Spleen (tissue), 11 donors: Measurements from ENCODE around the gene NUBP2. TPM values are rescaled to one million over a fixed set of nuclear protein-coding genes. Genes with fewer than 3 reads are reported as not detected.
A peak's percentile ranks its signal among the peaks of the same experiment; 100 is the strongest.
"Not testable (repeated sequence)": the region's sequence is repeated elsewhere in the genome, so short reads cannot be mapped to it uniquely, and the experiment has no call there.

Experiments used
- DNase-seq: peaks from one replicate; pipeline ENCODE4 v3.0.0-alpha.2; 2020
- H3K27ac ChIP-seq, 8 donors: fragments of 200-600 bp; sonication (generic) in 7 of 8; 1 replicate in 4 of 8; 2 replicates in 4 of 8; pipeline versions ENCODE4 v1.5.0 to v1.8.0; 2016 to 2021; ENCODE audit warnings: inconsistent platforms in 4 of 8, mild to moderate bottlenecking in 4 of 8, moderate library complexity in 1 of 8
- H3K27me3 ChIP-seq, 7 donors: fragments of 200-600 bp; sonication (generic) in 6 of 7; replicated peaks in 1 of 7; 1 replicate in 4 of 7; 2 replicates in 3 of 7; pipeline versions ENCODE4 v1.5.0 to v1.8.0; 2016 to 2021; ENCODE audit warnings: inconsistent platforms in 3 of 7, mild to moderate bottlenecking in 1 of 7
- H3K36me3 ChIP-seq, 6 donors: fragments of 200-600 bp; sonication (generic) in 5 of 6; 1 replicate in 4 of 6; 2 replicates in 2 of 6; pipeline versions ENCODE4 v1.5.0 to v1.8.0; 2016 to 2021; ENCODE audit warnings: inconsistent platforms in 2 of 6
- H3K4me1 ChIP-seq, 6 donors: fragments of 200-600 bp; sonication (generic) in 5 of 6; 1 replicate in 3 of 6; 2 replicates in 3 of 6; pipeline versions ENCODE4 v1.5.0 to v1.8.0; 2016 to 2021; ENCODE audit warnings: inconsistent platforms in 3 of 6
- H3K4me3 ChIP-seq, 8 donors: fragments of 200-600 bp; sonication (generic) in 7 of 8; 1 replicate in 4 of 8; 2 replicates in 4 of 8; pipeline versions ENCODE4 v1.5.0 to v1.8.0; 2016 to 2021; ENCODE audit warnings: inconsistent platforms in 4 of 8, mild to moderate bottlenecking in 4 of 8, moderate library complexity in 2 of 8
- H3K9me3 ChIP-seq, 8 donors: fragments of 200-600 bp; sonication (generic) in 7 of 8; 1 replicate in 4 of 8; 2 replicates in 4 of 8; pipeline versions ENCODE4 v1.5.0 to v1.8.0; 2016 to 2021; ENCODE audit warnings: inconsistent platforms in 4 of 8
- CTCF ChIP-seq, 11 experiments: fragments of 200-600 bp in 7 of 11; fragments of 450-650 bp in 4 of 11; sonication (generic) in 4 of 11; IDR thresholded peaks in 8 of 11; conservative IDR thresholded peaks in 3 of 11; 1 replicate in 7 of 11; 2 replicates in 4 of 11; pipeline versions ENCODE4 v1.4.0 to v1.8.0; 2016 to 2021; ENCODE audit warnings: antibody characterized with exemption in 11 of 11, inconsistent platforms in 4 of 11, mild to moderate bottlenecking in 1 of 11
- POLR2A ChIP-seq, 3 donors: fragments of 450-650 bp; IDR thresholded peaks; one replicate each; pipeline ENCODE4 v1.5.1; 2017; ENCODE audit warnings: antibody characterized with exemption in 3 of 3, mild to moderate bottlenecking in 1 of 3
- POLR2AphosphoS5 ChIP-seq, 3 donors: sonication (generic); formaldehyde crosslinking; IDR thresholded peaks; one replicate each; pipeline ENCODE4 v1.5.1; 2017; ENCODE audit warnings: antibody characterized with exemption in 3 of 3
- WGBS, 5 donors: extraction: QIAGEN DNeasy Blood & Tissue Kit in 3 of 5; methylation state at CpG; one replicate each; pipeline versions ENCODE4 v1.1.5 to v1.1.7; 2013 to 2018; 5-methylcytosine and 5-hydroxymethylcytosine counted together
- intact Hi-C: fragments of 100-400 bp; cut with DNase I; formaldehyde crosslinking; loops from one replicate; pipeline ENCODE4 v1.15.0; 2023; ENCODE audit warnings: low total_unique reads
- polyA plus RNA-seq, 3 donors: library from polyadenylated mRNA; stranded (reverse); fragments of 200-250 nt; gene quantifications; one replicate each; pipeline ENCODE4 v1.2.1, GENCODE V29; 2013
- total RNA-seq, 7 donors: library from RNA; depleted of rRNA in 3 of 7; stranded (reverse); fragments of >200 nt in 3 of 7; fragmentation: NEBNext Ultra II Directional in 4 of 7; extraction: Animal tissue kit (Norgen Biotek cat#: 25700) in 4 of 7; gene quantifications; one replicate each; pipeline versions ENCODE4 v1.1.0 to v1.2.1, GENCODE V29; 2016 to 2021
- donor health status: healthy with polysubstance abuse.
- donor health status: DM: no; HTN: no; CAD: no; lungs with moderate emphysema.
- donor health status: DM: no; HTN: no; CAD: no.
- donor health status: Bipolar disorder and iron deficiency.
- donor health status: healthy.
- donor health status: DM: no; HTN: no; CAD: no.
- donor health status: DM: yes; HTN: yes; CAD: no.

Gene NUBP2
- total and polyA plus RNA-seq, 10 donors, result 37.5 to 103 (median 57.3) TPM

- Histone ChIP-seq H3K9me3 (peaks cover 0 to 34% (median 28%) of the 10 kb centered on the region in 8 donors), H3K4me1 (no peaks in the 10 kb centered on the region), H3K36me3 (peaks cover 0 to 28% (median 21%) of the 10 kb centered on the region in 6 donors), H3K4me3 (no peak overlapping the region), H3K27me3 (no peaks in the 10 kb centered on the region), H3K27ac (no peak overlapping the region)
- intact Hi-C loops, result no loop called here
- WGBS, 5 donors, result 85 to 92% (median 88%) methylated on average over 19 to 32 of the region's 32 CpGs
- TF ChIP-seq POLR2AphosphoS5 (IDR thresholded peaks at IDR 0.05) (peak in 1 of 3 donors; percentile 11), POLR2A (IDR thresholded peaks at IDR 0.05) (no peak)
- DNase-seq, result peak; percentile 52
These were observed 12.3 kb downstream of the NUBP2 start for GRCh38 chr16:1794908-1795666.

GRCh38 chr16:1799263-1799662 lies 16.5 kb downstream of the NUBP2 start:
- H3K4me3 ChIP-seq, intact Hi-C loops, H3K36me3 ChIP-seq, H3K27ac ChIP-seq, H3K27me3 ChIP-seq, H3K4me1 ChIP-seq, DNase-seq: not testable (repeated sequence)
- peaks cover 0 to 34% (median 28%) of the 10 kb centered on the region in 8 donors for H3K9me3 ChIP-seq
- 61 to 89% (median 83%) methylated on average over 4 to 5 of the region's 5 CpGs for WGBS, 5 donors

GRCh38 chr16:1800701-1801100 lies 17.9 kb downstream of the NUBP2 start:
- no peaks in the 10 kb centered on the region for H3K27me3 ChIP-seq
- peaks cover 0 to 34% (median 28%) of the 10 kb centered on the region in 8 donors for H3K9me3 ChIP-seq
- WGBS, 5 donors, result 84 to 89% (median 87%) methylated on average over 10 of the region's 10 CpGs
- DNase-seq, result no peak
- H3K36me3 ChIP-seq, result peaks cover 0 to 14% (median 2%) of the 10 kb centered on the region in 6 donors
- no peaks in the 10 kb centered on the region for H3K4me1 ChIP-seq
- intact Hi-C loops, result no loop called here
- no peak overlapping the region for H3K27ac ChIP-seq
- no peak for TF ChIP-seq POLR2A (IDR thresholded peaks at IDR 0.05)
- TF ChIP-seq POLR2AphosphoS5 (IDR thresholded peaks at IDR 0.05), result no peak
- TF ChIP-seq CTCF (IDR thresholded peaks at IDR 0.05 in 8 of 11, conservative IDR thresholded peaks at IDR 0.05 in 3 of 11), result no peak
- H3K4me3 ChIP-seq, result no peak overlapping the region

- TF ChIP-seq CTCF (IDR thresholded peaks at IDR 0.05 in 8 of 11, conservative IDR thresholded peaks at IDR 0.05 in 3 of 11) (no peak), POLR2AphosphoS5 (IDR thresholded peaks at IDR 0.05) (no peak), POLR2A (IDR thresholded peaks at IDR 0.05) (no peak)
- peaks cover 5 to 81% (median 43%) of the 10 kb centered on the region in 6 donors for H3K36me3 ChIP-seq
- WGBS, 5 donors, result 83 to 92% (median 88%) methylated on average over 10 of the region's 10 CpGs
These were observed 24.9 kb downstream of the NUBP2 start for GRCh38 chr16:1807626-1808025.

GRCh38 chr16:1808691-1809090 lies 25.9 kb downstream of the NUBP2 start:
- Histone ChIP-seq H3K27ac (no peak overlapping the region), H3K4me3 (no peak overlapping the region), H3K27me3 (no peaks in the 10 kb centered on the region), H3K9me3 (peaks cover 0 to 6% (median 0%) of the 10 kb centered on the region in 8 donors), H3K4me1 (peaks cover 0 to 8% (median 0%) of the 10 kb centered on the region in 6 donors), H3K36me3 (peaks cover 5 to 92% (median 45%) of the 10 kb centered on the region in 6 donors)
- 76 to 89% (median 80%) methylated on average over 15 to 18 of the region's 18 CpGs for WGBS, 5 donors
- TF ChIP-seq CTCF (IDR thresholded peaks at IDR 0.05 in 8 of 11, conservative IDR thresholded peaks at IDR 0.05 in 3 of 11) (no peak), POLR2A (IDR thresholded peaks at IDR 0.05) (no peak), POLR2AphosphoS5 (IDR thresholded peaks at IDR 0.05) (no peak)
- intact Hi-C loops, result no loop called here
- no peak for DNase-seq

More at GRCh38 chr16:1807626-1808025, 24.9 kb downstream of the NUBP2 start:
- intact Hi-C loops, result no loop called here
- no peaks in the 10 kb centered on the region for H3K27me3 ChIP-seq
- no peak overlapping the region for H3K27ac ChIP-seq
- no peak for DNase-seq
- peaks cover 0 to 6% (median 0%) of the 10 kb centered on the region in 8 donors for H3K9me3 ChIP-seq
- H3K4me1 ChIP-seq, result peaks cover 0 to 3% (median 0%) of the 10 kb centered on the region in 6 donors
- H3K4me3 ChIP-seq, result no peak overlapping the region
